Measurements from ENCODE around the gene C10orf120.

DNA sequence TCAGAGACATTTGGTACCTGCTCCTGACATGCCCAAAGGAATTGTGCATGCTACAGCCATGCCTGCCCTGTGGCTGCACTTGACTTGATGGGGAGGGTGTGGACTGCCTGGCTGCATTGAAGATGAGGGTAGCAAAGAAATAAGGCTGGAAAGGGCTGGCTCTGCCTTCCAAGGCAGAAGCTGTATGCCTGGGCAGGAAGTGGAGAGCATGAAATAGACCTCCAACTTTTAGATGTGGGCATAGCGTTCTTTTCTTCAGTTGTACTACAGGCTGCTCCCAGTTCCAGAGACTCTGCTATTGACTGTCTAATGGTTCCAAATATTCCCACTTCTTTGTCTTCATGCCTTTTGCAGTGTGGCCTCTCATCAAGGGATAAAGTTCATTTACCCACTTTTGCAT, 3.0 kb downstream of the C10orf120 start:
- TF ChIP-seq POLR2AphosphoS5 (IDR thresholded peaks at IDR 0.05), result no peak
- no peak for TF ChIP-seq POLR2A (IDR thresholded peaks at IDR 0.05)
- TF ChIP-seq, protein P1, sequence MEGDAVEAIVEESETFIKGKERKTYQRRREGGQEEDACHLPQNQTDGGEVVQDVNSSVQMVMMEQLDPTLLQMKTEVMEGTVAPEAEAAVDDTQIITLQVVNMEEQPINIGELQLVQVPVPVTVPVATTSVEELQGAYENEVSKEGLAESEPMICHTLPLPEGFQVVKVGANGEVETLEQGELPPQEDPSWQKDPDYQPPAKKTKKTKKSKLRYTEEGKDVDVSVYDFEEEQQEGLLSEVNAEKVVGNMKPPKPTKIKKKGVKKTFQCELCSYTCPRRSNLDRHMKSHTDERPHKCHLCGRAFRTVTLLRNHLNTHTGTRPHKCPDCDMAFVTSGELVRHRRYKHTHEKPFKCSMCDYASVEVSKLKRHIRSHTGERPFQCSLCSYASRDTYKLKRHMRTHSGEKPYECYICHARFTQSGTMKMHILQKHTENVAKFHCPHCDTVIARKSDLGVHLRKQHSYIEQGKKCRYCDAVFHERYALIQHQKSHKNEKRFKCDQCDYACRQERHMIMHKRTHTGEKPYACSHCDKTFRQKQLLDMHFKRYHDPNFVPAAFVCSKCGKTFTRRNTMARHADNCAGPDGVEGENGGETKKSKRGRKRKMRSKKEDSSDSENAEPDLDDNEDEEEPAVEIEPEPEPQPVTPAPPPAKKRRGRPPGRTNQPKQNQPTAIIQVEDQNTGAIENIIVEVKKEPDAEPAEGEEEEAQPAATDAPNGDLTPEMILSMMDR (IDR thresholded peaks at IDR 0.05 in 8 of 11, conservative IDR thresholded peaks at IDR 0.05 in 3 of 11), result no peak
